K562 (cell line): ENCODE data around the gene SCAMP5. TPM values are rescaled to one million over a fixed set of nuclear protein-coding genes. Genes with fewer than 3 reads are reported as not detected.
A peak's percentile ranks its signal among the peaks of the same experiment; 100 is the strongest.

ENCODE experiments used
- CHD1 ChIP-seq: fragments of 200-600 bp; sonication (generic); IDR thresholded peaks from one replicate; pipeline ENCODE4 v1.6.1; 2012; ENCODE audit warnings: mild to moderate bottlenecking, moderate library complexity, low read length, inconsistent platforms
- PKNOX1 ChIP-seq: fragments of 450-650 bp; IDR thresholded peaks from 2 replicates; pipeline ENCODE4 v1.6.1; 2016
- POLR3A ChIP-seq: IDR thresholded peaks from 2 replicates; pipeline ENCODE4 v1.6.1; 2011; ENCODE audit warnings: borderline replicate concordance, mild to moderate bottlenecking, moderate library complexity; ENCODE audit not compliant: insufficient read length, insufficient read depth; ENCODE audit errors: extremely low read depth
- RBFOX2 ChIP-seq: fragments of 200-400 bp; formaldehyde crosslinking; IDR thresholded peaks from 2 replicates; pipeline ENCODE4 v1.6.1; 2017; ENCODE audit warnings: low read depth, mild to moderate bottlenecking, low read length, moderate library complexity
- RBM25 ChIP-seq: fragments of 200-400 bp; formaldehyde crosslinking; IDR thresholded peaks from 2 replicates; pipeline ENCODE4 v1.6.1; 2018; ENCODE audit warnings: low read length, low read depth, moderate library complexity; ENCODE audit not compliant: severe bottlenecking
- polyA plus RNA-seq, 8 experiments: library from polyadenylated mRNA; depleted of rRNA in 4 of 8; stranded (reverse) in 5 of 8; unstranded in 3 of 8; fragments of >200 nt; fragmentation: Nextera tagmentation in 2 of 8; fragmentation: Illumina TruSeq in 1 of 8; extraction: Ambion mirVana in 2 of 8; extraction: Trizol in 1 of 8; gene quantifications; 2 replicates each; pipeline versions ENCODE4 v1.2.1 to v1.2.3, GENCODE V29; 2011 to 2014; ENCODE audit warnings: inconsistent platforms in 1 of 8, missing spikeins in 1 of 8
- total RNA-seq, 7 experiments: library from RNA; depleted of rRNA in 6 of 7; stranded (reverse); fragments of >200 nt in 6 of 7; fragmentation: Illumina TruSeq in 2 of 7; extraction: Trizol in 2 of 7; gene quantifications; 2 replicates each; pipeline versions ENCODE4 v1.2.1 to v1.2.3, GENCODE V29; 2011 to 2021; ENCODE audit warnings: low replicate concordance in 1 of 7
- TF ChIP-seq, protein P1 (sequence below), 2 experiments: fragments of 450-650 bp; formaldehyde crosslinking in 1 of 2; IDR thresholded peaks; 2 replicates each; pipeline versions ENCODE4 v1.4.0 to v1.6.1; 2014 to 2020; ENCODE audit warnings: mild to moderate bottlenecking in 2 of 2, borderline replicate concordance in 1 of 2, low read depth in 1 of 2
- TF ChIP-seq, protein P2 (sequence below): fragments of 150-350 bp; IDR thresholded peaks from 2 replicates; pipeline ENCODE4 v1.6.1; 2014; ENCODE audit warnings: low read depth, mild to moderate bottlenecking, low read length, borderline replicate concordance
- TF ChIP-seq, protein P3 (sequence below): fragments of 250-450 bp; sonication (Bioruptor Pico); IDR thresholded peaks from 2 replicates; pipeline ENCODE4 v1.5.0; 2021; ENCODE audit warnings: mild to moderate bottlenecking, moderate library complexity

Gene SCAMP5
- total and polyA plus RNA-seq, 9 of the 15 experiments (the other 6 are each of a cell fraction or from before 2014, with no cell fraction given) = 0.09 to 0.29 (median 0.19) TPM; not detected in 5

- TF ChIP-seq, protein P1, sequence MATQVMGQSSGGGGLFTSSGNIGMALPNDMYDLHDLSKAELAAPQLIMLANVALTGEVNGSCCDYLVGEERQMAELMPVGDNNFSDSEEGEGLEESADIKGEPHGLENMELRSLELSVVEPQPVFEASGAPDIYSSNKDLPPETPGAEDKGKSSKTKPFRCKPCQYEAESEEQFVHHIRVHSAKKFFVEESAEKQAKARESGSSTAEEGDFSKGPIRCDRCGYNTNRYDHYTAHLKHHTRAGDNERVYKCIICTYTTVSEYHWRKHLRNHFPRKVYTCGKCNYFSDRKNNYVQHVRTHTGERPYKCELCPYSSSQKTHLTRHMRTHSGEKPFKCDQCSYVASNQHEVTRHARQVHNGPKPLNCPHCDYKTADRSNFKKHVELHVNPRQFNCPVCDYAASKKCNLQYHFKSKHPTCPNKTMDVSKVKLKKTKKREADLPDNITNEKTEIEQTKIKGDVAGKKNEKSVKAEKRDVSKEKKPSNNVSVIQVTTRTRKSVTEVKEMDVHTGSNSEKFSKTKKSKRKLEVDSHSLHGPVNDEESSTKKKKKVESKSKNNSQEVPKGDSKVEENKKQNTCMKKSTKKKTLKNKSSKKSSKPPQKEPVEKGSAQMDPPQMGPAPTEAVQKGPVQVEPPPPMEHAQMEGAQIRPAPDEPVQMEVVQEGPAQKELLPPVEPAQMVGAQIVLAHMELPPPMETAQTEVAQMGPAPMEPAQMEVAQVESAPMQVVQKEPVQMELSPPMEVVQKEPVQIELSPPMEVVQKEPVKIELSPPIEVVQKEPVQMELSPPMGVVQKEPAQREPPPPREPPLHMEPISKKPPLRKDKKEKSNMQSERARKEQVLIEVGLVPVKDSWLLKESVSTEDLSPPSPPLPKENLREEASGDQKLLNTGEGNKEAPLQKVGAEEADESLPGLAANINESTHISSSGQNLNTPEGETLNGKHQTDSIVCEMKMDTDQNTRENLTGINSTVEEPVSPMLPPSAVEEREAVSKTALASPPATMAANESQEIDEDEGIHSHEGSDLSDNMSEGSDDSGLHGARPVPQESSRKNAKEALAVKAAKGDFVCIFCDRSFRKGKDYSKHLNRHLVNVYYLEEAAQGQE (IDR thresholded peaks at IDR 0.05; ENCODE audit: borderline replicate concordance) = peak; percentile 43; the same call in 1 of the 2 replicates
- TF ChIP-seq, protein P1 (CRISPR knock-in tag; IDR thresholded peaks at IDR 0.05; ENCODE audit: low read depth) = no peak; the same call in 1 of the 2 replicates
- TF ChIP-seq RBFOX2 = no peak
- TF ChIP-seq POLR3A = no peak
- TF ChIP-seq, protein P2, sequence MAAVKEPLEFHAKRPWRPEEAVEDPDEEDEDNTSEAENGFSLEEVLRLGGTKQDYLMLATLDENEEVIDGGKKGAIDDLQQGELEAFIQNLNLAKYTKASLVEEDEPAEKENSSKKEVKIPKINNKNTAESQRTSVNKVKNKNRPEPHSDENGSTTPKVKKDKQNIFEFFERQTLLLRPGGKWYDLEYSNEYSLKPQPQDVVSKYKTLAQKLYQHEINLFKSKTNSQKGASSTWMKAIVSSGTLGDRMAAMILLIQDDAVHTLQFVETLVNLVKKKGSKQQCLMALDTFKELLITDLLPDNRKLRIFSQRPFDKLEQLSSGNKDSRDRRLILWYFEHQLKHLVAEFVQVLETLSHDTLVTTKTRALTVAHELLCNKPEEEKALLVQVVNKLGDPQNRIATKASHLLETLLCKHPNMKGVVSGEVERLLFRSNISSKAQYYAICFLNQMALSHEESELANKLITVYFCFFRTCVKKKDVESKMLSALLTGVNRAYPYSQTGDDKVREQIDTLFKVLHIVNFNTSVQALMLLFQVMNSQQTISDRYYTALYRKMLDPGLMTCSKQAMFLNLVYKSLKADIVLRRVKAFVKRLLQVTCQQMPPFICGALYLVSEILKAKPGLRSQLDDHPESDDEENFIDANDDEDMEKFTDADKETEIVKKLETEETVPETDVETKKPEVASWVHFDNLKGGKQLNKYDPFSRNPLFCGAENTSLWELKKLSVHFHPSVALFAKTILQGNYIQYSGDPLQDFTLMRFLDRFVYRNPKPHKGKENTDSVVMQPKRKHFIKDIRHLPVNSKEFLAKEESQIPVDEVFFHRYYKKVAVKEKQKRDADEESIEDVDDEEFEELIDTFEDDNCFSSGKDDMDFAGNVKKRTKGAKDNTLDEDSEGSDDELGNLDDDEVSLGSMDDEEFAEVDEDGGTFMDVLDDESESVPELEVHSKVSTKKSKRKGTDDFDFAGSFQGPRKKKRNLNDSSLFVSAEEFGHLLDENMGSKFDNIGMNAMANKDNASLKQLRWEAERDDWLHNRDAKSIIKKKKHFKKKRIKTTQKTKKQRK = no peak
- no peak for TF ChIP-seq RBM25
- TF ChIP-seq CHD1 = no peak
- peak; percentile 84 for TF ChIP-seq PKNOX1
- TF ChIP-seq, protein P3, sequence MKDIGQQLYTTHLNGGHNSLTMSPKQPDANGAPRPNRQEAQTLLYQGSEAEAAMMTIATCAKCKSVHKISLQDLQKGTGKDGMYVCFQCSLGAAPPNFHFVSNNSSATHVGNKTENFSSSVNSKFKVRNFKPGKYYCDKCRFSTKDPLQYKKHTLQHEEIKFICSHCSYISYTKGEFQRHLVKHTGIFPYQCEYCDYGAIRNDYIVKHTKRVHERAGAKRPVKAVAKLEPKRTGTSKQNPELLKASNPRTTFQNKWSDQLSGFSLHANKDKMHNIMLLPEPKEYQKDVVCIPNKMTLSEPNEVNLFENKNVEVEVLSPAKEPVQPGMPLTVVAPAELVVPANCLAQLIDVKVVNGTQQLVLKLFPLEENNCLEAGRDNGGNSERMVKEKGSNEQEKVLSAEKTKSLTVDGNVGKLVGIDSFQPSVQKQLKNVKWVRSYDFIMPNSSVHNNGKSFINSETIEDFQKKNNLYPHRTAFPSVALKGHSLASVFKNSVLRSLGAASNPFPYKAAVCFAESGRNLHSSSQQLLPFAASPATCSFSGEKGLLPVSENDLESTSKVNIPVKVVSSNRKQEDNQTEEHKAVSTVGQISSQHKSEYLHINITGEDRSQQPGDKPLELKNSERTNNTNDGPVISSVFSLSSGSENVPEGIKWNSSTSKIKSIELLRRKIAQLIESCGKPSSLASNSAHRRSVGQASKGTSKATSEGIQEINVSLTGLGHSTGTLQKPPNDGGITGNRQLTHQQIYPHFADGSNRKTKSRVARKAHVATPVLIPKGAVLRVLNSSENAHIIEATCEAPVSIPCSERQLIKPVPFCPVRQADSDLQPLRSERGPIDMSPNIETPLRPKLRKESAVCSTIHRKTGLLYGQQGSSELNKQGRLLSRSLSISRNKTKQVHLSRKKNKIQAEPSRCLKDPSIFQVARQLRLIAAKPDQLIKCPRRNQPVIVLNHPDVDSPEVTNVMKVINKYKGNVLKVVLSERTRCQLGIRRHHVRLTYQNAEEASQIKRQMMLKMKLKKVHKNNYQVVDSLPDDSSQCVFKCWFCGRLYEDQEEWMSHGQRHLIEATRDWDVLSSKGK (CRISPR knock-in tag) = no peak
Observed at GRCh38 chr15:75042730-75043508, 47.6 kb downstream of the SCAMP5 start (continued).
